ENCODE data around the gene KRTAP25-1. TPM values are rescaled to one million over a fixed set of nuclear protein-coding genes. Genes with fewer than 3 reads are reported as not detected.

KRTAP25-1 gene
- total and polyA plus RNA-seq, 2 of the 4 experiments (the other 2 are of a cell fraction): not detected

GRCh38 chr21:30240661-30241060, 48.7 kb downstream of the KRTAP25-1 start:
- Histone ChIP-seq H4K8ac (ENCODE audit: low read depth in 2 of 2, low read length in 2 of 2) (no peak overlapping the region), H4K91ac (ENCODE audit: insufficient read depth, low read depth, low read length) (no peak overlapping the region), H3K4me1 (ENCODE audit: control insufficient read depth, insufficient read depth, low read length) (no peaks in the 10 kb centered on the region), H3K56ac (ENCODE audit: extremely low read depth, insufficient read depth, low read length) (no peak overlapping the region), H2AK9ac (replicated peaks; ENCODE audit: low read depth, low read length, poor library complexity) (no peak overlapping the region), H3K36me3 (ENCODE audit: control insufficient read depth, insufficient read depth, low read length) (no peaks in the 10 kb centered on the region), H3K18ac (ENCODE audit: low read depth, low read length) (no peak overlapping the region), H2BK20ac (ENCODE audit: low read depth, low read length) (no peak overlapping the region), H3K4me3 (ENCODE audit: insufficient read depth, low read depth, low read length) (no peak overlapping the region), H3K27me3 (ENCODE audit: control insufficient read depth, insufficient read depth, low read length) (no peaks in the 10 kb centered on the region), H3K9ac (ENCODE audit: low read depth, low read length) (no peak overlapping the region), H2AK5ac (ENCODE audit: low read depth, low read length) (no peak overlapping the region), H3K4ac (ENCODE audit: low read depth, low read length) (no peak overlapping the region), H2BK15ac (ENCODE audit: low read depth, low read length) (no peak overlapping the region), H3K9me3 (ENCODE audit: control insufficient read depth, insufficient read depth, low read length) (peaks cover 2% of the 10 kb centered on the region; the same call in 1 of the 2 replicates), H2BK120ac (ENCODE audit: low read depth, low read length) (no peak overlapping the region), H3K9me1 (ENCODE audit: insufficient read depth, low read length) (no peaks in the 10 kb centered on the region), H4K5ac (ENCODE audit: low read depth, low read length) (no peak overlapping the region), H3K14ac (replicated peaks; ENCODE audit: low read depth, low read length) (no peak overlapping the region), H3K23ac (ENCODE audit: low read depth, low read length) (no peak overlapping the region), H3K27ac (ENCODE audit: insufficient read depth, low read length) (no peak overlapping the region), H3K4me2 (ENCODE audit: low read depth, low read length) (no peak overlapping the region), H2AFZ (replicated peaks; ENCODE audit: low read length, poor library complexity) (no peak overlapping the region), H4K20me1 (ENCODE audit: insufficient read depth, low read length) (no peaks in the 10 kb centered on the region), H3K79me1 (ENCODE audit: low read depth in 1 of 2, low read length in 2 of 2) (no peaks in the 10 kb centered on the region), H2BK5ac (ENCODE audit: low read depth, low read length, poor library complexity, severe bottlenecking) (no peak overlapping the region)
- no CpG with 5 or more reads among the region's 3 CpGs for WGBS, 2 experiments (ENCODE audit: extremely low coverage in 2 of 2, insufficient read length in 1 of 2)
- POLR2A ChIA-PET (ENCODE audit: unreplicated experiment): no interaction called here
- ATAC-seq (ENCODE audit: low read depth) (no peak), DNase-seq (no peak)
- dilution Hi-C loops (cut with HindIII; ENCODE audit: low sequenced_read_pairs, unreplicated experiment) (no loop called here), in situ Hi-C loops (cut with MboI; ENCODE audit: low sequenced_read_pairs) (no loop called here), intact Hi-C loops (cut with micrococcal nuclease) (no loop called here)
- CTCF ChIA-PET: no interaction called here
- TF ChIP-seq MXI1 (IDR thresholded peaks at IDR 0.05; ENCODE audit: borderline replicate concordance, low read depth, low read length) (no peak), POLR2A (IDR thresholded peaks at IDR 0.05; ENCODE audit: low read depth, low read length) (no peak), FOS (IDR thresholded peaks at IDR 0.05; ENCODE audit: low read depth, low read length) (no peak), MAFK (IDR thresholded peaks at IDR 0.05; ENCODE audit: low read depth, low read length) (no peak), SMC3 (IDR thresholded peaks at IDR 0.05; ENCODE audit: low read depth, low read length) (no peak), RAD21 (IDR thresholded peaks at IDR 0.05; ENCODE audit: low read length) (no peak), MAZ (IDR thresholded peaks at IDR 0.05; ENCODE audit: borderline replicate concordance, low read depth, low read length) (no peak), CHD1 (IDR thresholded peaks at IDR 0.05; ENCODE audit: low read depth, low read length) (no peak), NFE2L2 (IDR thresholded peaks at IDR 0.05; ENCODE audit: low read depth, low read length) (no peak), CEBPB (IDR thresholded peaks at IDR 0.05; ENCODE audit: low read depth, low read length) (no peak), BHLHE40 (IDR thresholded peaks at IDR 0.05; ENCODE audit: low read depth, low read length) (no peak), RCOR1 (IDR thresholded peaks at IDR 0.05; ENCODE audit: insufficient replicate concordance, low read length) (no peak), RFX5 (IDR thresholded peaks at IDR 0.05; ENCODE audit: low read depth, low read length) (no peak)
- TF ChIP-seq, protein P1, sequence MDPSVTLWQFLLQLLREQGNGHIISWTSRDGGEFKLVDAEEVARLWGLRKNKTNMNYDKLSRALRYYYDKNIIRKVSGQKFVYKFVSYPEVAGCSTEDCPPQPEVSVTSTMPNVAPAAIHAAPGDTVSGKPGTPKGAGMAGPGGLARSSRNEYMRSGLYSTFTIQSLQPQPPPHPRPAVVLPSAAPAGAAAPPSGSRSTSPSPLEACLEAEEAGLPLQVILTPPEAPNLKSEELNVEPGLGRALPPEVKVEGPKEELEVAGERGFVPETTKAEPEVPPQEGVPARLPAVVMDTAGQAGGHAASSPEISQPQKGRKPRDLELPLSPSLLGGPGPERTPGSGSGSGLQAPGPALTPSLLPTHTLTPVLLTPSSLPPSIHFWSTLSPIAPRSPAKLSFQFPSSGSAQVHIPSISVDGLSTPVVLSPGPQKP (IDR thresholded peaks at IDR 0.05; ENCODE audit: borderline replicate concordance, low read depth, low read length): no peak
- TF ChIP-seq, protein P2, sequence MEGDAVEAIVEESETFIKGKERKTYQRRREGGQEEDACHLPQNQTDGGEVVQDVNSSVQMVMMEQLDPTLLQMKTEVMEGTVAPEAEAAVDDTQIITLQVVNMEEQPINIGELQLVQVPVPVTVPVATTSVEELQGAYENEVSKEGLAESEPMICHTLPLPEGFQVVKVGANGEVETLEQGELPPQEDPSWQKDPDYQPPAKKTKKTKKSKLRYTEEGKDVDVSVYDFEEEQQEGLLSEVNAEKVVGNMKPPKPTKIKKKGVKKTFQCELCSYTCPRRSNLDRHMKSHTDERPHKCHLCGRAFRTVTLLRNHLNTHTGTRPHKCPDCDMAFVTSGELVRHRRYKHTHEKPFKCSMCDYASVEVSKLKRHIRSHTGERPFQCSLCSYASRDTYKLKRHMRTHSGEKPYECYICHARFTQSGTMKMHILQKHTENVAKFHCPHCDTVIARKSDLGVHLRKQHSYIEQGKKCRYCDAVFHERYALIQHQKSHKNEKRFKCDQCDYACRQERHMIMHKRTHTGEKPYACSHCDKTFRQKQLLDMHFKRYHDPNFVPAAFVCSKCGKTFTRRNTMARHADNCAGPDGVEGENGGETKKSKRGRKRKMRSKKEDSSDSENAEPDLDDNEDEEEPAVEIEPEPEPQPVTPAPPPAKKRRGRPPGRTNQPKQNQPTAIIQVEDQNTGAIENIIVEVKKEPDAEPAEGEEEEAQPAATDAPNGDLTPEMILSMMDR (conservative IDR thresholded peaks at IDR 0.05; ENCODE audit: low read depth, low read length): no peak
- BruUV-seq (replicated peaks): no TSS peak

All from IMR-90 (cell line).